DMS 273 (cell line): ENCODE results near the gene GGCX.
A peak's percentile ranks its signal among the peaks of the same experiment; 100 is the strongest.

Experiments
- DNase-seq: peaks from one replicate; lab custom pipeline; 2025; ENCODE audit not compliant: unreplicated experiment; lab: John Stamatoyannopoulos, UW

Gene GGCX

DNA sequence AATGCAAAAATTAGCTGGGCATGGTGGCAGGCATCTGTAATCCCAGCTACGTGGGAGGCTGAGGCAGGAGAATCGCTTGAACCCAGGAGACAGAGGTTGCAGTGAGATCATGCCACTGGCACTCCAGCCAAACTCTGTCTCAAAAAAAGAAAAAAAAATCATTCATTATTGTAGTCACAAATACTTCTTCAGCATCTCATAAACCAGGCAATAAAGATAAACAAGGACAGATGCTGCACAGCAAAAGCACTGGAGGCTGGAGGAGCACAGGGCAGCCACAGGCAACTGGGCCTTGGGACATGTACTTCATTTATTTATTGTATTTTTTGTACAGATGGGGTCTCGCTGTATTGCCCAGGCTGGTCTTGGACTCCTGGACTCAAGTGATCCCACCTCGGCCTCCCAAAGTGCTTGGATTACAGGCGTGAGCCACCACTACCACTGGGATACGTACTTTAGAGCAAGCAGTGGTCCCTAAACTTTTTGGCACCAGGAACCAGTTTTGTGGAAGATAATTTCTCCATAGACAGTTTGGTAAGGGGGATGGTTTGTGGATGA lies 39.1 kb downstream of the GGCX start:
- no peak for DNase-seq

DNA sequence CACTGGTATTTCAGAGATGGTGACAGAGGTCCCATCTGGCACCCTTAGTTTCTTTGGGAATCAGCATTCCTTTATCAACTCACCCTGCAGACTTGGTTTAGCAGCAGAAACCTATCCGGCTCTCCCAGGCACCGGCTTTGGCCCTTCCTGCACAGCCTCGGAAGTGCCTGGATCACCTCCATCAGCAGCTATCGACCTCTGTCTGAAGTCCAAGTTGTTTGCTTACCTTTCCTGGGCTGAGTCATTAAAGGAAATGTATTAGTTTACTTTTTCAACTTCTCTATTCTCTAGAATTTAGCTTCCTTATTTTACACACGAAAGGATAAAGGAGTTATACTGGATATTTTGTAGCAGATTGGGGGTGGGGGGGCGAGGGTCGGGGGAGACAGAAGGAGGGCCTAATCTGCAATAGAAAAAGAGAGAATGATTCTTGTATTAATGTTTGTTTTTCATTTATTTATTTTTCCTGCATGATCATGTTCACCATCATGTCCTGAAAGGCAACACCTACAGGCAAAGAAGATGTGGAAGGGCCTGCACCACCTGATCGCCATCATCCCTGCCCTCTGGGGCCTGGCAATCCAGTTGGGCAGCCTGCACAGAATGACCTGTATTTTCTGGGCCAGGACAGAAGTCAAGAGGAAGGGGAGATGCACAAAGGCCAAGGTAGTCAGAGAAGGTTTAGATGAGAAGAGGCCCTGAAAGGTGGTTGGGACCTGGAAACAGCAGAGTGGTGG lies 44.5 kb downstream of the GGCX start:
- DNase-seq, result no peak

GRCh38 chr2:85514323-85514722 lies 47.0 kb downstream of the GGCX start:
- no peak for DNase-seq

DNA sequence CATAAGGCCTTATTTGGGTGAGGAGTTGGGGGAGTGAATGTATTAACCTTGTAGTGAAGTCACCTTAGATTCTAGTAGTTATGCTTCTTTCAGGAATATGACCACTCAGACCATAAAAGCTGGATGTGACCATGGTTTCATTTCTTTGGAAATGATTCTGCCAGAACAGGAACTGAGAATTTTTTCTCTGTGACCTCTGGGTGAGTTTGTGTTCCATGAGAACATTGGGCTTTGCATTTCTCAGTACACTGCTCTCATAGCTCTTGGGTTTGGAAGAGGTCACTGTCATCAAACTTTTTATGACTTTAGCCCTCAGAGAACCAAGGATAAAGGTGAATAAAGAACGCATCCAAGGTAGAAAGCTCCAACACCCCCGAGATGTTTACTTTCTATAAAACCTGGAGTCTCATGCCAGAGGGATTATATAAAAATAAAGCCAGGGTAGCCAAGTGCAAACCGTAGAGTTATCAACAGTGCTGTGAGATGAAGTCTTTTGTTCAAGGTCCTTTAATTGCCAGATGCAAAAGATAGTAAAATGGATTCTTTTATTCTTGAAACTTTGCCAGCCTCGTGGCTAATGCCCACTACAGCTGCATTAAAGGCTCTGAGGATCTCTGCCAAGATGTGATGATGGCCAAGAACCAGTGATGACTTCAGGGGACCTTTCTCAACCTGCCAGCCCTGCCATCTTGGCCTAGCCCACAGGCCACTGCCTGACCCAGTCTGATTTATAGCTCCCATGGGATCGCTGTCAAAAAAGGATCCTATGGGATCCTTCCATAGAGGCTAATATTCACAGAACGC lies 50.1 kb downstream of the GGCX start:
- DNase-seq, result peak; percentile 33

GRCh38 chr2:85506768-85507181 lies 54.5 kb downstream of the GGCX start:
- no peak for DNase-seq

DNA sequence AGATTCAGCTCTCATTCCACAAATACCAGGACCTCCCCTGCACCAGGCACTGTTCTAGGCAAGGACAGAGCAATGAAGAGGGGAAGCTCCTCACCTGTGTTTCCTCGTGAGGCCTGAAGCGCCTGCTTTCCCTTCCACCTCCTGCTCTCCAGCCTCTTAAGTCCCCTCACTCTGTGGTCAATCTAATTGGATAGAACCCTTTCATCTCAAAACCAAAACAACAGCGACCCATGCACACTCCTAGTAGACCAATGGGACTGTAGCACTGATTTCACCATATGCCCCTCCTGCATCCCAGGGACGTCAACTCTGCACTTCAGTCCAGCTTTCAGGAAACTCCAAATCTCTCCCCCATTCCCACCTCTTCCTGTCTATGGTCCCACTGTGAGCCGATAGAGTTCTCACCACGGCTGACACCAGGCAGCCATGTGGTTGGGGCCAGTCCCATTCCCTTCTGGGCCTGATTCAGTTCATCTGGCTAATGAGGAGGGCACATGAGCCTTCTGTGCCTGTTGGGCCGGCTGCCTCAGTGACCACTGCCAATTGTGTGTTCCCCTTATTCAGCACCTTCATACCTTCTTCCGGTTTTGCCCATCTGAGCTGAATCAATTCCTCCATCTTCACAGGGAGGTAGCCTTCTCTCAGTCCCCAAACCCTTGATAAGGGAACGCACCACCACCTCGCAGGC lies 55.6 kb downstream of the GGCX start:
- peak; percentile 22 for DNase-seq

DNA sequence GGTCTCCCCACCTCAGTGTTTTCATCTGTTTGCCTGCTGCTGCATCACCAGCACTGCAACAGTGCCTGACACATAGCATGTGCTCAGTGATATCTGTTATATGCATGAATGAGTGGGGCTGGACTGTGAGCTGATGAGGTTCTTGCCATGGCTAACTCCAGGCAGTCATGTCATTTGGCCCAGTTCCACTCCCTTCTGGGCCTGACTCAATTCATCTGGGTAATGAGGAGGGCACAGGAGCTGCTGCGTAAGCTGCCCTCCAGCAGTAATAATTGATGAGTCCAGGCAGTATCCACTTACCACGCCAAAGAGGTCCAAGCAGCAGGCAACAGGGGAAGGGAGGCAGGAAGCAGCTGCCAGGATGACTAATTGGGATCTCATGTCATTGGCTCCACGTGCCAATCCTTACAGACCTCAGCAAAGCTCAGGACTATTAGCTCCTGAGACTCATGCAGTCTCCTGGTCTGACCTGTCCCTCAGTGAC lies 56.5 kb downstream of the GGCX start:
- DNase-seq, result peak; percentile 94

DNA sequence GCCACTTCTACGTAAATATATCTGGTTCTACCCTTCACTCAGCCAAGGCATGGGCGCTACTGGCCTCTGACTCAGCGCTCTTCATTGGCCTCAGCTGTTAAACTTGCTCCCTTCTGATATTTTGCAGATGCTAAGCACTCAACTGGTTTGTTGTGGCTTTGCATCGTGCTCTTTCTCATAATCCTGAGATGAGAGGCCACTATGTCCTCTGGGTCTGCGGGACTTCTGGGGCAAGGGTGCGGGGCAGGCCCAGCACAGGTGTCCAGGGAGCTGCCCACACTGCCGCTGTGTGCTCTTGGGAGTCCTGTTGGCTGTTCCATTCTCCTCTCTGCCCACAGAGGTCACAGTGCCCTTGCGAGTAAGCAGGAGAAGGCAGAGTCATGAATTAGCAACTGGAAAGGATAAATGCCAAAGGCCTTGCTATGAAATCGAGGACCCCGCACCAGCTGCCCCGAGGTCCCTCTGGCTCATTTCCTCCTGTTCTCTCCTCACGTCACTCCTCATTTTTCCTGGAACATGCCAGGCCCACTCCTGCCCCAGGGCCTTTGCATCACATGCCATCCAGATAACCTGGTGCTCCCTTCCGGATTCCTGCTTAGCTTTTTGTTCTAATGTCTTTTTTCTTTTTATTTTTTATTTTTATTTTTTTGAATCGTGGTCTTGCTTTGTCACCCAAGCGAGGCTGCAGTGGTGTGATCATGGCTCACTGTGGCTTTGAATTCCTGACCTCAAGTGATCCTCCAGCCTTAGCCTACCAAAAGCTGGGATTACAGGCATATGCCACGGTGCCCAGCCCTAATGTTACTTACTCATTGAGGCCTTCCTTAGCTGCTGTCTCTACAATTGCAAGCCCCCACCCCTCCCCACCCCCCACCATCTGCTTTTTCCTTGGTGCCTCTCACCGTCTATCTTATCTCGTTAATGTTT lies 57.2 kb downstream of the GGCX start:
- peak; percentile 37 for DNase-seq

DNA sequence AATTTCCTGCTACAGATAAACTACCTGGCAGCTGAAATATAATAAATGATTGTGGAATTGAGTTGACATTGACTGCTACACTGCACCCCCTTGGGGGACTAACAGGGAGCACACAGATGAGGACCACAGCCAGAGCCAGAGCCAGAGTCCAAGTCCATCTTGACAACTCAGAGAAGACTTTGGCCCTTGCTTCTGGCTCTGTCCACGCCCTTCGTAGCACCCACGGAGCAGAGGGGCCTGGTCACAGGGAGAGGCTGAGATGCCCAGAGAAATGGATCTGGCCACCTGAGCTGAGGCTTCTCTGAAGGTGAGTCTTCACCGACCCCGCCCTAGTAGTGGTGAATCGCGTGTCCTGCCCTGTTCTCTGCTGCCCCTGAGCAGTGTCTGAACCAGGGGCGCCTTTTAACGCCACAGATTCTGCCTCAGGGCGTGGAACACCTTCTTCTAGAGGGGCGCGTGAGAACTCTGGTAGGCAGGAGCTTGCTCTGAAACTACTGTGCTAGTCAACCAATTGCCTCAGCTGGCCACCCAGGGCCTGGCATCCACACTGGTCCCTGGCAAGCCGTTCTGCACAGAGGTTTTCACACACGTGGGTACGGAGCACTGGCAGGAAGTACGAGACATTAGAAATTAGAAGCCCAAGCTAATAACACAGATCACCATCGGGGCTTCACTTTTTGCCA lies 58.0 kb downstream of the GGCX start:
- no peak for DNase-seq

- no peak for DNase-seq
These were observed 58.6 kb downstream of the GGCX start for GRCh38 chr2:85502720-85503119.

DNA sequence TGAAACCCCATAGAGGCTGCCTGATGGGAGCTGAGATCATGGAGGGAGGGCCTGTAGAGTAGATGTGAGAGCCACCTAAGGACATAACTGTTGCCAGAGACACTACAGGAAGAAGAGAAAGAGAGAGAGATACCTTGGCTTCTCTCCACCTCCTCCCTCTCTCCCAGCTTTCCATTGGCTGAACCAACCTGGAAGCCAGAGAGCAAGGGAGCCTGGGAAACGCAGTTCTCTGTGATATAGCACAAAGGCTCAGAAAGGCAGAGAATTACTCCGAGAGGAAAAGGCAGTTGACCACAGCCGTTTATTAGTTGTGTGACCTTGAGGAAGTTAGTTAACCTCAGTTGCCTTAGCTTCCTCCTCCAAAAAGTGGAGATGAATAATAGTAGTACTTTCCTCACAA lies 60.0 kb downstream of the GGCX start:
- DNase-seq, result peak; percentile 39

DNA sequence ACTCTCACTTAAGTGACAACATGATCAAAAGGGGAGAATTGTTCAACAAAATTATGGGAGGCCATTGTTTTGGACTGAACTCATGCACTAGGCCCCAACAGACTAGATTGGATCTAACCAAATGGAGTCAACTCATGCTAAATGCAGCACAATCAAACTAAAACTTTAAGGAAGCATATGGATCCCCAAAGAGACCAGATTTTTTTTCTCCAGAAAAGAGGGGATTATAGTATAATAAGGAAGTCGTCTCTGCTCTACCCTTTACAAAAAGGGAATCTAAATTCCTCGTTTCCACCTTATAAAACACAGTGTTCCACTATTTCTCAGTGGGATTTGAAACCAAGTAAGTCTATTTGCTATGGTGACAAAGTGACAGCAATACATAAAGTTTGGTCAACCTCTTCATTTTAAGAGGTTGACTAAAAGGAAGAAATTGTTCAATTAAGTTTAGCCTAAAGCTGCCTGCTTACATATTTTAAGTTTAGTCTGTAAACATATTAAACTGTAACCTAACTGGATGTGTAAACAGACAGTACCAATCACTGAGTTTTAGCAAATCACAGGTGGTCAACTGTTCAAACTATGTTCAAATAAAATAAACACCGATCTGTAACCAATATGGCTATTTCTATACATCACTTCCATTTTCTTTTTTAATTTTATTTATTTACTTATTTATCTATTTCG lies 63.2 kb downstream of the GGCX start:
- no peak for DNase-seq

DNA sequence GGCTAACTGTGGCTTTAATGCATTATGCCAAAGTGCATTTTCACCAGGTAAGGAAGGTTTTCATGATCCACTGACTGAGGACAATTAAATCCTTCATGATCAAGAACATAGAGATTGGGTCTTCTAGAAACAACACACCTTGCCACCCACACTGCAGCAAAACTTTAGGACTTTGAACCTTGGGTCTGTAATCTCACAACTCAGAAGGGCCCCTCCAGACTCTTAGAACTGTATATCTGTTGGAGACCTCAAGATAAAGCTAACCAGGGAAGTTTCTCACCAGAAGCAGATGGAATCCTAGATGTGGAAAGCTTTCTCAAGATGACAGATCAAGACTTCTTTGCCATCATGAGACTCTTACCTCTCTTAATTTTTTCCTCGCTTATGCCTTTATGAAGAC lies 64.9 kb downstream of the GGCX start:
- DNase-seq, result no peak
